ENCODE measurements around the gene KMT2E. TPM values are rescaled to one million over a fixed set of nuclear protein-coding genes. Genes with fewer than 3 reads are reported as not detected.

Gene KMT2E
- total RNA-seq, 1 experiment from 2014 or later = 107 TPM

GRCh38 chr7:105030447-105030846, 16.4 kb downstream of the KMT2E start:
- peaks cover 95% of the 10 kb centered on the region for H3K79me2 ChIP-seq (ENCODE audit: low read length)
- H3K9me3 ChIP-seq (ENCODE audit: low read length) = no peaks in the 10 kb centered on the region
- no peak overlapping the region for H2AFZ ChIP-seq (ENCODE audit: low read length)
- H3K36me3 ChIP-seq (ENCODE audit: insufficient read depth, low read length) = no peaks in the 10 kb centered on the region; the same call in 1 of the 2 replicates
- H3K9me2 ChIP-seq (replicated peaks; ENCODE audit: insufficient read depth, low read length) = no peaks in the 10 kb centered on the region
- H3K4me3 ChIP-seq (ENCODE audit: low read length) = no peak overlapping the region
- H4K20me1 ChIP-seq (ENCODE audit: insufficient read depth, low read depth, low read length) = peaks cover 9% of the 10 kb centered on the region; the same call in 1 of the 2 replicates
- H3K27me3 ChIP-seq (ENCODE audit: low read length) = no peaks in the 10 kb centered on the region
- DNase-seq = no peak
- no peak overlapping the region for H3K27ac ChIP-seq (ENCODE audit: low read length)
- no peak overlapping the region for H3K4me2 ChIP-seq (ENCODE audit: low read depth, low read length, poor library complexity, severe bottlenecking)
- peaks cover 38% of the 10 kb centered on the region for H3K4me1 ChIP-seq (ENCODE audit: low read length)
- H3K9ac ChIP-seq (ENCODE audit: low read length) = no peak overlapping the region

DNA sequence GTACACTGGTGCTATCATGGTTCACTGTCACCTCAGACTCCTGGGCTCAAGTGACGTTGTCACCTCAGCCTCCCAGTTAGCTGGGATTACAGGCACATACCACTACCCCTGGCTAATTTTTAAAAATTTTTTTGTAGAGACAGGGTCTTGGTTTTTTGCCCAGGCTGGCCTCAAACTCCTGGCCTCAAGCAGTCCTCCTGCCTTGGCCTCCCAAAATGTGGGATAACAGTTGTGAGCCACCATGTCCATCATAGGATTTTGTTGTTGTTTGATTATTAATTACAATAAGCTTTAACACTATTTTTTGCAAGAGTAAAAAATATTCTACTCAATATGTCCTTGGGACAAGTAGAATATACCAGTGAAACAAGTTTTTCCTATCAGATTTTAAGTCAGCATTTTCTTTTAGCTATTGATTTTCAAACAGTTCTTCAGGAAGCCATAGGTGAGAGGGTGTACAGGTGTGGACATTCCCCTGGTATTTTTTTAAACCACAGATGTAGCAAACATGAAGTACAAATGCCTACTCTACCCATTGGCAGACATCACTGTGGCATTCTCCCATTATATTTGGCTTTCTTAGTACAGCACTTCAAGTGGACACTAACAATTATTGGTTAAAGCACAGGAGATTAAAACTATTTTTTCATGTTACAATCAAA, 18.7 kb downstream of the KMT2E start:
- Histone ChIP-seq H3K4me1 (ENCODE audit: low read length) (peaks cover 20% of the 10 kb centered on the region), H2AFZ (ENCODE audit: low read length) (no peak overlapping the region), H3K4me3 (ENCODE audit: low read length) (no peak overlapping the region), H3K79me2 (ENCODE audit: low read length) (peaks cover 95% of the 10 kb centered on the region), H3K9me2 (replicated peaks; ENCODE audit: insufficient read depth, low read length) (no peaks in the 10 kb centered on the region), H3K36me3 (ENCODE audit: insufficient read depth, low read length) (peaks cover 4% of the 10 kb centered on the region; the same call in 1 of the 2 replicates), H3K9me3 (ENCODE audit: low read length) (no peaks in the 10 kb centered on the region), H4K20me1 (ENCODE audit: insufficient read depth, low read depth, low read length) (peaks cover 9% of the 10 kb centered on the region; the same call in 1 of the 2 replicates), H3K27me3 (ENCODE audit: low read length) (no peaks in the 10 kb centered on the region), H3K27ac (ENCODE audit: low read length) (no peak overlapping the region), H3K9ac (ENCODE audit: low read length) (no peak overlapping the region), H3K4me2 (ENCODE audit: low read depth, low read length, poor library complexity, severe bottlenecking) (no peak overlapping the region)
- no peak for DNase-seq

- no peak for DNase-seq
- Histone ChIP-seq H3K4me1 (ENCODE audit: low read length) (peaks cover 29% of the 10 kb centered on the region), H3K9me2 (replicated peaks; ENCODE audit: insufficient read depth, low read length) (no peaks in the 10 kb centered on the region), H3K27ac (ENCODE audit: low read length) (no peak overlapping the region), H3K9ac (ENCODE audit: low read length) (no peak overlapping the region), H2AFZ (ENCODE audit: low read length) (no peak overlapping the region), H3K79me2 (ENCODE audit: low read length) (peaks cover 95% of the 10 kb centered on the region), H3K36me3 (ENCODE audit: insufficient read depth, low read length) (peaks cover 4% of the 10 kb centered on the region; the same call in 1 of the 2 replicates), H3K4me3 (ENCODE audit: low read length) (no peak overlapping the region), H3K27me3 (ENCODE audit: low read length) (no peaks in the 10 kb centered on the region), H3K4me2 (ENCODE audit: low read depth, low read length, poor library complexity, severe bottlenecking) (no peak overlapping the region), H3K9me3 (ENCODE audit: low read length) (no peaks in the 10 kb centered on the region), H4K20me1 (ENCODE audit: insufficient read depth, low read depth, low read length) (peaks cover 9% of the 10 kb centered on the region; the same call in 1 of the 2 replicates)
Observed at GRCh38 chr7:105035349-105035748, 21.3 kb downstream of the KMT2E start.

- Histone ChIP-seq H3K4me2 (ENCODE audit: low read depth, low read length, poor library complexity, severe bottlenecking) (no peak overlapping the region), H3K9me3 (ENCODE audit: low read length) (no peaks in the 10 kb centered on the region), H3K9ac (ENCODE audit: low read length) (no peak overlapping the region), H3K27ac (ENCODE audit: low read length) (no peak overlapping the region), H4K20me1 (ENCODE audit: insufficient read depth, low read depth, low read length) (peaks cover 5% of the 10 kb centered on the region; the same call in 1 of the 2 replicates), H3K27me3 (ENCODE audit: low read length) (no peaks in the 10 kb centered on the region), H3K4me1 (ENCODE audit: low read length) (peaks cover 29% of the 10 kb centered on the region), H3K36me3 (ENCODE audit: insufficient read depth, low read length) (peaks cover 14% of the 10 kb centered on the region; the same call in 1 of the 2 replicates), H3K79me2 (ENCODE audit: low read length) (peaks cover 95% of the 10 kb centered on the region), H2AFZ (ENCODE audit: low read length) (no peak overlapping the region), H3K9me2 (replicated peaks; ENCODE audit: insufficient read depth, low read length) (no peaks in the 10 kb centered on the region), H3K4me3 (ENCODE audit: low read length) (no peak overlapping the region)
- no peak for DNase-seq
Observed at GRCh38 chr7:105036217-105037168, 22.5 kb downstream of the KMT2E start.

- Histone ChIP-seq H3K79me2 (ENCODE audit: low read length) (peaks cover 95% of the 10 kb centered on the region), H3K27ac (ENCODE audit: low read length) (no peak overlapping the region), H3K9me2 (replicated peaks; ENCODE audit: insufficient read depth, low read length) (no peaks in the 10 kb centered on the region), H4K20me1 (ENCODE audit: insufficient read depth, low read depth, low read length) (peaks cover 5% of the 10 kb centered on the region; the same call in 1 of the 2 replicates), H3K27me3 (ENCODE audit: low read length) (no peaks in the 10 kb centered on the region), H3K4me3 (ENCODE audit: low read length) (no peak overlapping the region), H3K9ac (ENCODE audit: low read length) (no peak overlapping the region), H2AFZ (ENCODE audit: low read length) (no peak overlapping the region), H3K4me1 (ENCODE audit: low read length) (peaks cover 29% of the 10 kb centered on the region), H3K4me2 (ENCODE audit: low read depth, low read length, poor library complexity, severe bottlenecking) (no peak overlapping the region), H3K9me3 (ENCODE audit: low read length) (no peaks in the 10 kb centered on the region), H3K36me3 (ENCODE audit: insufficient read depth, low read length) (peaks cover 14% of the 10 kb centered on the region; the same call in 1 of the 2 replicates)
- DNase-seq = no peak
Observed at GRCh38 chr7:105037319-105037718, 23.3 kb downstream of the KMT2E start.

DNA sequence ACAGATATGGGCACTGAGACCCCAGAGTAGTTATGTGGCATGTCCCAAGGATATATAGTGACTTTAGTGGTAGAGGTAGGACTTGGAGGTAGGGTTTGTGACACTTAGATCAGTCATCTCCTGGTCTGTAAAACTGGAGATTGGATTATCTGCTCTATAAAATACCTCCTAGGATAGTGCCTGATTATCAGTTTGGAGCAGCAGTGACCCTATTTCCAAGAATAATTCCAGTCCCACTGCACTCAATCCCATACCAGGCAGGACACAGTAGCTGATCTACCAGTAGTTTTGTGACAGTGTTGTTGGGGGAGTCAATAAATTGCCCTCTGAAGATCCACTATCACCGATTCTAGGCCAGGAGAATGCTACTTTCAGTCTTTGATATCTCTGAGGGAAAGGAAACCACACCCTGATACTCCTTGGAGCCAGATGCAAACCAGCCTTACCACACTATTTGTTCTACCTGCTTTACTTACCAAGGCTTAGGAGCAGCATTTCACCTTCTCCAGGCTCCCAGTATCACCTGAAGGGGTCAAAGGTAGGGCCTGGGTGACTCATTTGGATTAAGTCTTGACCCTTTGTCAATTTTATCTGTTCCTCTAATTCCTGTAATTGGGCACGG, 30.6 kb downstream of the KMT2E start:
- no peak for DNase-seq
- no peaks in the 10 kb centered on the region for H3K27me3 ChIP-seq (ENCODE audit: low read length)
- no peak overlapping the region for H2AFZ ChIP-seq (ENCODE audit: low read length)
- no peaks in the 10 kb centered on the region for H3K4me1 ChIP-seq (ENCODE audit: low read length)
- H3K4me2 ChIP-seq (ENCODE audit: low read depth, low read length, poor library complexity, severe bottlenecking) = no peak overlapping the region
- H3K4me3 ChIP-seq (ENCODE audit: low read length) = no peak overlapping the region
- no peaks in the 10 kb centered on the region for H3K9me3 ChIP-seq (ENCODE audit: low read length)
- no peaks in the 10 kb centered on the region for H3K9me2 ChIP-seq (replicated peaks; ENCODE audit: insufficient read depth, low read length)
- peaks cover 98% of the 10 kb centered on the region for H3K79me2 ChIP-seq (ENCODE audit: low read length)
- H3K36me3 ChIP-seq (ENCODE audit: insufficient read depth, low read length) = peaks cover 61% of the 10 kb centered on the region; the same call in 1 of the 2 replicates
- no peaks in the 10 kb centered on the region for H4K20me1 ChIP-seq (ENCODE audit: insufficient read depth, low read depth, low read length)
- no peak overlapping the region for H3K27ac ChIP-seq (ENCODE audit: low read length)
- H3K9ac ChIP-seq (ENCODE audit: low read length) = no peak overlapping the region

GRCh38 chr7:105046414-105046813, 32.4 kb downstream of the KMT2E start:
- H3K79me2 ChIP-seq (ENCODE audit: low read length) = peaks cover 98% of the 10 kb centered on the region
- DNase-seq = no peak
- H3K9me2 ChIP-seq (replicated peaks; ENCODE audit: insufficient read depth, low read length) = no peaks in the 10 kb centered on the region
- no peak overlapping the region for H3K27ac ChIP-seq (ENCODE audit: low read length)
- H3K27me3 ChIP-seq (ENCODE audit: low read length) = no peaks in the 10 kb centered on the region
- H3K9me3 ChIP-seq (ENCODE audit: low read length) = no peaks in the 10 kb centered on the region
- H3K36me3 ChIP-seq (ENCODE audit: insufficient read depth, low read length) = peaks cover 51% of the 10 kb centered on the region; the same call in 1 of the 2 replicates
- H3K4me3 ChIP-seq (ENCODE audit: low read length) = no peak overlapping the region
- H3K4me1 ChIP-seq (ENCODE audit: low read length) = no peaks in the 10 kb centered on the region
- H4K20me1 ChIP-seq (ENCODE audit: insufficient read depth, low read depth, low read length) = no peaks in the 10 kb centered on the region
- no peak overlapping the region for H3K9ac ChIP-seq (ENCODE audit: low read length)
- no peak overlapping the region for H2AFZ ChIP-seq (ENCODE audit: low read length)
- H3K4me2 ChIP-seq (ENCODE audit: low read depth, low read length, poor library complexity, severe bottlenecking) = no peak overlapping the region
